Calu3 (cell line): ENCODE measurements around the gene SLAIN2. TPM values are rescaled to one million over a fixed set of nuclear protein-coding genes. Genes with fewer than 3 reads are reported as not detected.

Experiments used
- BruUV-seq: library from RNA; stranded (reverse); fragments of 400-500 nt; replicated peaks from 2 replicates; lab custom pipeline; 2021; lab: Mats Ljungman, UMichigan
- CTCF ChIA-PET: fragments of 300-600 bp; sonication (Branson Sonifier 250); formaldehyde crosslinking; loops from one replicate; lab custom pipeline; 2022; ENCODE audit warnings: antibody characterized with exemption; lab: Charles Lee
- DNase-seq: peaks from one replicate; pipeline ENCODE4 v3.0.0; 2022
- H3K27ac Mint-ChIP-seq: one replicate; pipeline ENCODE4 v1.8.0; 2022; ENCODE audit warnings: mixed read lengths; ENCODE audit not compliant: unreplicated experiment
- H3K27me3 Mint-ChIP-seq: one replicate; pipeline ENCODE4 v1.8.0; 2022; ENCODE audit warnings: mixed read lengths; ENCODE audit not compliant: unreplicated experiment
- H3K36me3 Mint-ChIP-seq: one replicate; pipeline ENCODE4 v1.8.0; 2022; ENCODE audit warnings: mild to moderate bottlenecking, moderate library complexity, mixed read lengths; ENCODE audit not compliant: insufficient read depth, unreplicated experiment
- H3K4me1 Mint-ChIP-seq: one replicate; pipeline ENCODE4 v1.8.0; 2022; ENCODE audit warnings: mild to moderate bottlenecking, low read depth, mixed read lengths; ENCODE audit not compliant: unreplicated experiment
- H3K4me3 Mint-ChIP-seq: one replicate; pipeline ENCODE4 v1.8.0; 2022; ENCODE audit warnings: mild to moderate bottlenecking, low read depth, moderate library complexity, mixed read lengths; ENCODE audit not compliant: unreplicated experiment
- H3K9me3 Mint-ChIP-seq: one replicate; pipeline ENCODE4 v1.8.0; 2022; ENCODE audit warnings: low read depth, mixed read lengths; ENCODE audit not compliant: unreplicated experiment
- CTCF ChIP-seq: fragments of 200-600 bp; IDR thresholded peaks from one replicate; pipeline ENCODE4 v1.8.0; 2022; ENCODE audit warnings: antibody characterized with exemption; ENCODE audit not compliant: unreplicated experiment
- intact Hi-C: fragments of 100-400 bp; cut with micrococcal nuclease; formaldehyde crosslinking; loops from one replicate; pipeline ENCODE4 v1.10.0; 2022; ENCODE audit not compliant: unreplicated experiment
- total RNA-seq: library from RNA; stranded (reverse); gene quantifications from 2 replicates; pipeline ENCODE4 v1.2.3, GENCODE V29; 2022

SLAIN2 gene
- total RNA-seq, 1 experiment from 2014 or later, result 44.1 TPM

- H3K27me3 Mint-ChIP-seq, result no peaks in the 10 kb centered on the region
- no peaks in the 10 kb centered on the region for H3K36me3 Mint-ChIP-seq
- no peaks in the 10 kb centered on the region for H3K9me3 Mint-ChIP-seq
- CTCF ChIA-PET, result no interaction called here
- no TSS peak for BruUV-seq
- no peak for DNase-seq
- peaks cover 9% of the 10 kb centered on the region for H3K4me1 Mint-ChIP-seq
- no peak for TF ChIP-seq CTCF
- intact Hi-C loops, result no loop called here
- no peak overlapping the region for H3K4me3 Mint-ChIP-seq
- H3K27ac Mint-ChIP-seq, result no peak overlapping the region
Measured at GRCh38 chr4:48334900-48335384, 6.4 kb upstream of the SLAIN2 start.

- H3K4me3 Mint-ChIP-seq, result no peak overlapping the region
- CTCF ChIA-PET, result no interaction called here
- DNase-seq, result no peak
- TF ChIP-seq CTCF, result no peak
- no peaks in the 10 kb centered on the region for H3K27me3 Mint-ChIP-seq
- H3K4me1 Mint-ChIP-seq, result peaks cover 9% of the 10 kb centered on the region
- intact Hi-C loops, result no loop called here
- H3K9me3 Mint-ChIP-seq, result no peaks in the 10 kb centered on the region
- H3K36me3 Mint-ChIP-seq, result peaks cover 7% of the 10 kb centered on the region
- no TSS peak for BruUV-seq
- H3K27ac Mint-ChIP-seq, result no peak overlapping the region
Measured at GRCh38 chr4:48336146-48336870, 5.0 kb upstream of the SLAIN2 start.

GRCh38 chr4:48337731-48338130 is 3.6 kb upstream of the SLAIN2 start:
- Mint-ChIP-seq H3K27me3 (no peaks in the 10 kb centered on the region), H3K36me3 (peaks cover 21% of the 10 kb centered on the region), H3K4me1 (peaks cover 9% of the 10 kb centered on the region), H3K27ac (no peak overlapping the region), H3K4me3 (no peak overlapping the region), H3K9me3 (no peaks in the 10 kb centered on the region)
- CTCF ChIA-PET, result no interaction called here
- TF ChIP-seq CTCF, result no peak
- DNase-seq, result no peak
- intact Hi-C loops, result no loop called here
- BruUV-seq, result no TSS peak

- CTCF ChIA-PET, result no interaction called here
- DNase-seq, result no peak
- Mint-ChIP-seq H3K27me3 (no peaks in the 10 kb centered on the region), H3K27ac (peak overlapping the region; percentile 63), H3K4me1 (peaks cover 19% of the 10 kb centered on the region), H3K36me3 (peaks cover 23% of the 10 kb centered on the region), H3K9me3 (no peaks in the 10 kb centered on the region), H3K4me3 (peak overlapping the region; percentile 85)
- BruUV-seq, result no TSS peak
- intact Hi-C loops, result no loop called here
- no peak for TF ChIP-seq CTCF
Measured at GRCh38 chr4:48339642-48340041, 1.7 kb upstream of the SLAIN2 start.
